CD4-positive, alpha-beta T cell treated with Interleukin-2 at 100 ng/mL for 4 hours (primary cell): Measurements from ENCODE around the gene SPC24.
"Not testable (repeated sequence)": the region's sequence is repeated elsewhere in the genome, so short reads cannot be mapped to it uniquely, and the experiment has no call there.

ENCODE experiments used
- DNase-seq: peaks from one replicate; pipeline ENCODE4 v3.0.0-alpha.2; 2020; ENCODE audit warnings: low spot score

Gene SPC24

DNA sequence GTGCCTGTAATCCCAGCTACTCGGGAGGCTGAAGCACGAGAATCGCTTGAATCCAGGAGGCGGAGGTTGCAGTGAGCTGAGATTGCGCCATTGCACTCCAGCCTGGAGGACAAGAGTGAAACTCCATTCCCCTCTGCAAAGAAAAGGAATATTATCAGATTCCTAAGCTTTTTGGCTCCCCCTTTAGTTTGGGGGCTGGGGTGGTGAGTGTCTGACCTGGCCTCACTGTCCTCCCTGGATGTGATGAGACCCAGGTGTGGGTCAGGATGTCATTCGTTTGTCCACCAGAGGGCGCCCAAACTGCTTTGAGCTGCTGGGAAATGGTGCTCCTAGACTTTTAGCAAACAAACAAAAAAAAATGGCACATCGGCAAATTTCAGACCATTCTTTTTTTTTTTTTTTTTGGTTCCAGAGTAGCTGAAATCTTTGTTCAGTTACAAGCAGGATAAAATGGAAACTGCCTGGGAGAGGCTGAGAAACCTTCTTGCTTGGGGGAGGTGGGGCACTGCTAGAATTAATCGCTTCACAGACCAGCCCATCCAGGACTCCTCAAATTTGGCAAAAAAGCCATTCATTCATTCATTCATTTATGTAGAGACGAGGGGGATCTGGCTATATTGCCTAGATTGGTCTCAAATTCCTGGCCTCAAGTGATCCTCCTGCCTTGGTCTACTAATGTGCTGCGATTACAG, 29.4 kb downstream of the SPC24 start:
- peak; percentile 79 for DNase-seq

GRCh38 chr19:11124157-11124556, 31.4 kb downstream of the SPC24 start:
- not testable (repeated sequence) for DNase-seq

DNA sequence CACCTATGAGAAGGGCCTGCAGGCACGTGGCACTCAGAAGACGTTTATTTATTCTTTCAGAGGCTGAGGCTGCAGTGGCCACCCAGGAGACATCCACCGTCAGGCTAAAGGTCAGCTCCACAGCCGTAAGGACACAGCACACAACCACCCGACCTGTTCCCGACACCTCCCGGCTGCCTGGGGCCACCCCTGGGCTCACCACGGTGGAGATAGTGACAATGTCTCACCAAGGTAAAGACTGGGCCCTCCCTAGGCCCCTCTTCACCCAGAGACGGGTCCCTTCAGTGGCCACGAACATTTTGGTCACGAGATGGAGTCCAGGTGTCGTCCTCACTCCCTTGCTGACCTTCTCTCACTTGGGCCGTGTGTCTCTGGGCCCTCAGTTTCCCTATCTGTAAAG, 32.5 kb downstream of the SPC24 start:
- DNase-seq = no peak

DNA sequence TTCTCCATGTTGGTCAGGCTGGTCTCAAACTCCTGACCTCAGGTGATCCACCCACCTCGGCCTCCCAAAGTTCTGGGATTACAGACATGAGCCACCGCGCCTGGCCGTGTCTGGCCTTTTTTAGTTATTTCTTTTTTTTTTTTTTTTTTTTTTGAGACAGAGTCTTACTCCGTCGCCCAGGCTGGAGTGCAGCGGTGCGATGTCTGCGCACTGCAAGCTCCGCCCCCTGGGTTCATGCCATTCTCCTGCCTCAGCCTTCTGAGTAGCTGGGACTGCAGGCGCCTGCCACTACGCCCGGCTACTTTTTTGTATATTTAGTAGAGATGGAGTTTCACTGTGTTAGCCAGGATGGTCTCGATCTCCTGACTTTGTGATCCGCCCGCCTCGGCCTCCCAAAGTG, 33.6 kb downstream of the SPC24 start:
- DNase-seq = not testable (repeated sequence)

DNA sequence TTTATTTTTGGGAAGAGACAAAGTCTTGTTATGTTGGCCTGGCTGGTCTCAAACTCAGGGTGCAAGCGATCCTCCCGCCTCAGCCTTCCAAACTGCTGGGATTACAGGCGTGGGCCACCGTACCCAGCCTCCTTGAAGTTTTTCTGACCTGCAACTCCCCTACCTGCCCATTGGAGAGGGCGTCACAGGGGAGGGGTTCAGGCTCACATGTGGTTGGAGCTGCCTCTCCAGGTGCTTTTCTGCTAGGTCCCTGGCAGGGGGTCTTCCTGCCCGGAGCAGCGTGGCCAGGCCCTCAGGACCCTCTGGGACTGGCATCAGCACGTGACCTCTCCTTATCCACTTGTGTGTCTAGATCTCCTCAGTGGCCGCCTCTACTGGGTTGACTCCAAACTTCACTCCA, 39.1 kb downstream of the SPC24 start:
- no peak for DNase-seq

DNA sequence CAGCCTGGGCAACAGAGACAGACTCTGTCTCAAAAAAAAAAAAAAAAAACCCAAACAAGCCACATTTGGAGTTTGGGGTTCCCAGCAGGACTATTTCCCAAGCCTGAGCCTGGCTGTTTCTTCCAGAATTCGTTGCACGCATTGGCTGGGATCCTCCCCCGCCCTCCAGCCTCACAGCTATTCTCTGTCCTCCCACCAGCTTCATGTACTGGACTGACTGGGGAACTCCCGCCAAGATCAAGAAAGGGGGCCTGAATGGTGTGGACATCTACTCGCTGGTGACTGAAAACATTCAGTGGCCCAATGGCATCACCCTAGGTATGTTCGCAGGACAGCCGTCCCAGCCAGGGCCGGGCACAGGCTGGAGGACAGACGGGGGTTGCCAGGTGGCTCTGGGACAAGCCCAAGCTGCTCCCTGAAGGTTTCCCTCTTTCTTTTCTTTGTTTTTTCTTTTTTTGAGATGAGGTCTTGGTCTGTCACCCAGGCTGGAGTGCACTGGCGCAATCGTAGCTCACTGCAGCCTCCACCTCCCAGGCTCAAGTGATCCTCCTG, 39.6 kb downstream of the SPC24 start:
- DNase-seq = no peak

DNA sequence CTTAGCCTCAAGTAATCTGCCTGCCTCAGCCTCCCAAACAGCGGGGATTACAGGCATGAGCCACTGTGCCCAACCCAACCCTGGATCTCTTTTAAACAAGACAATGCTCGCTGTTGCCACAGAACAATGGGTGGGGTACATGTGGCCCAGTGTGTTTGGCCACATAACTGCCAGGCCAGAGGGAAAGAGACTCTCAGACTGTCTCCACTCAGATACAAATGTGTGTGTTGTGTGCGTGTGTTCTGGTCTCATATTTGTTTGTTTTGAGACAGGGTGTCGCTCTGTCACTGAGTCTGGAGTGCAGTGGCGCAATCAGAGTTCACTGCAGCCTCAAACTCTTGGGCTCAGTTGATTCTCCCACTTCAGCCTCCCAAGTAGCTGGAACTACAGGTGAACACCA, 40.5 kb downstream of the SPC24 start:
- no peak for DNase-seq

GRCh38 chr19:11113140-11113708, 42.4 kb downstream of the SPC24 start:
- no peak for DNase-seq

DNA sequence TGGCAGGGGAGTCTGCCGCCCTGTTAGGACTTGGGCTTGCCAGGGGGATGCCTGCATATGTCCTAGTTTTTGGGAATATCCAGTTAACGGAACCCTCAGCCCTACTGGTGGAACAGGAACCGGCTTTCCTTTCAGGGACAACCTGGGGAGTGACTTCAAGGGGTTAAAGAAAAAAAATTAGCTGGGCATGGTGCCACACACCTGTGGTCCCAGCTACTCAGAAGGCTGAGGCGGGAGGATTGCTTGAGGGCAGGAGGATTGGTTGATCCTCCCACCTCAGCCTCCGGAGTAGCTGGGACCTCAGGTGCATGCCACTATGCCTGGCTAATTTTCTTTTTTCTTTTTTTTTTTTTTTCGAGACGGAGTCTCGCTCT, 43.8 kb downstream of the SPC24 start:
- no peak for DNase-seq

DNA sequence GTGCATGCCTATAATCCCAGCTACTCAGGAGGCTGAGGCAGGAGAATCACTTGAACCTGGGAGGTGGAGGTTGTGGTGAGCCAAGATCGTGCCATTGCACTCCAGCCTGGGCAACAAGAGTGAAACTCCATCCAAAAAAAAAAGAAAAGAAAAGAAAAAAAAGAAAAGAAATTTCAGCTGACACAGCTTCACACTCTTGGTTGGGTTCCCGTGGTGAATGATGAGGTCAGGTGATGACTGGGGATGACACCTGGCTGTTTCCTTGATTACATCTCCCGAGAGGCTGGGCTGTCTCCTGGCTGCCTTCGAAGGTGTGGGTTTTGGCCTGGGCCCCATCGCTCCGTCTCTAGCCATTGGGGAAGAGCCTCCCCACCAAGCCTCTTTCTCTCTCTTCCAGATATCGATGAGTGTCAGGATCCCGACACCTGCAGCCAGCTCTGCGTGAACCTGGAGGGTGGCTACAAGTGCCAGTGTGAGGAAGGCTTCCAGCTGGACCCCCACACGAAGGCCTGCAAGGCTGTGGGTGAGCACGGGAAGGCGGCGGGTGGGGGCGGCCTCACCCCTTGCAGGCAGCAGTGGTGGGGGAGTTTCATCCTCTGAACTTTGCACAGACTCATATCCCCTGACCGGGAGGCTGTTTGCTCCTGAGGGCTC, 44.3 kb downstream of the SPC24 start:
- no peak for DNase-seq

- DNase-seq = no peak
Observed at GRCh38 chr19:11108746-11109145, 46.8 kb downstream of the SPC24 start.

DNA sequence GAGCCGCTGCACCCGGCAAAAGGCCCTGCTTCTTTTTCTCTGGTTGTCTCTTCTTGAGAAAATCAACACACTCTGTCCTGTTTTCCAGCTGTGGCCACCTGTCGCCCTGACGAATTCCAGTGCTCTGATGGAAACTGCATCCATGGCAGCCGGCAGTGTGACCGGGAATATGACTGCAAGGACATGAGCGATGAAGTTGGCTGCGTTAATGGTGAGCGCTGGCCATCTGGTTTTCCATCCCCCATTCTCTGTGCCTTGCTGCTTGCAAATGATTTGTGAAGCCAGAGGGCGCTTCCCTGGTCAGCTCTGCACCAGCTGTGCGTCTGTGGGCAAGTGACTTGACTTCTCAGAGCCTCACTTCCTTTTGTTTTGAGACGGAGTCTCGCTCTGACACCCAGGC, 49.1 kb downstream of the SPC24 start:
- no peak for DNase-seq

GRCh38 chr19:11105014-11105636, 50.5 kb downstream of the SPC24 start:
- DNase-seq = no peak

DNA sequence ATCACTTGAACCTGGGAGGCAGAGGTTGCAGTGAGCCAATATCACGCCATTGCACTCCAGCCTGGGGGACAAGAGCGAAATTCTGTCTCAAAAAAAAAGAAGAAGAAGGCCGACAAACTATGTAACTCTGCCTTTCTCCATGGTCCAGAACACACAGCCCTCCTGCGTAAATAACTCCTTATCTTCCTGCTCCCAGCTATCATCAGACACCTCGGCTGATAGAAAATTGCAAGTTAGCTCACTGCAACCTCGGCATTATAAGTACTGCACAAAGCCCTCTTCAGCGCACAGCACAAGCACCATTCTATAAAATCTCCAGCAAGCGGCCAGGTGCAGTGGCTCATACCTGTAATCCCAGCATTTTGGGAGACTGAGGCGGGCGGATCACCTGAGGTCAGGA, 51.9 kb downstream of the SPC24 start:
- not testable (repeated sequence) for DNase-seq

DNA sequence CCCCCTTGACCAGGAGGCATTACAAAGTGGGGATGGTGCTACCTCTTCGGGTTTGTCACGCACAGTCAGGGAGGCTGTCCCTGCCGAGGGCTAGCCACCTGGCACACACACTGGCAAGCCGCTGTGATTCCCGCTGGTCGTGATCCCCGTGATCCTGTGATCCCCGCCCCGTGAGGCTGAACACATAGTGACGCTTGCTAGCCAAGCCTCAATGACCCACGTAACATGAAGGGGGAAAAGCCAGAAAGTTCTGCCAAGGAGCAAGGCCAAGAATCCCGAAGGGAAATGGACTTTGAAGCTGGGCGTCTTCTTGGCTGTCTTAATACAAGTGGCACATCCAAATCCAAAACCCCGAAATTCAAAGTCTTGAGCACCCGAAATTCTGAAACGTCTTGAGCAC, 52.6 kb downstream of the SPC24 start:
- no peak for DNase-seq

DNA sequence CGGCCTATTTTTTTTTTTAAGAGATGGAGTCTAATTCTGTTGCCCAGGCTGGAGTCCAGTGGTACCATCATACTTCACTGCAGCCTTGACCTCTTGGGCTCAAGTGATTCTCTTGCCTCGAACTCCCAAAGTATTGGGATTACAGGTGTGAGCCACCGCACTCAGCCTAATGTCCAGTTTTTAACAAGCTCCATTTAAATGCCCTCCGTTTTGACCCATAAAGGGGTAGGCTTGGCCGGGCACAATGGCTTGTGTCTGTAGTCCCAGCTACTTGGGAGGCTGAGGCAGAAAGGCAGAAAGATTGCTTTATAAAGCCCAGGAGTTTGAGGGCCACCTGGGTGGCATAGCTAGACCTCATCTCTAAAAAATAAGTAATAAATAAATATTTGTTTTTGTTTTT, 54.5 kb downstream of the SPC24 start:
- DNase-seq = no peak

DNA sequence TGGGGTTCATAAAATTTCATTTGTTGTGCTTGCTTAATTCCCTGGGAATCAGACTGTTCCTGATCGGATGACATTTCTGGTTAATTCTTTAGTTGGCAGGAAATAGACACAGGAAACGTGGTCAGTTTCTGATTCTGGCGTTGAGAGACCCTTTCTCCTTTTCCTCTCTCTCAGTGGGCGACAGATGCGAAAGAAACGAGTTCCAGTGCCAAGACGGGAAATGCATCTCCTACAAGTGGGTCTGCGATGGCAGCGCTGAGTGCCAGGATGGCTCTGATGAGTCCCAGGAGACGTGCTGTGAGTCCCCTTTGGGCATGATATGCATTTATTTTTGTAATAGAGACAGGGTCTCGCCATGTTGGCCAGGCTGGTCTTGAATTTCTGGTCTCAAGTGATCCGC, 55.5 kb downstream of the SPC24 start:
- DNase-seq = no peak

- no peak for DNase-seq
Observed at GRCh38 chr19:11098861-11099260, 56.7 kb downstream of the SPC24 start.

DNA sequence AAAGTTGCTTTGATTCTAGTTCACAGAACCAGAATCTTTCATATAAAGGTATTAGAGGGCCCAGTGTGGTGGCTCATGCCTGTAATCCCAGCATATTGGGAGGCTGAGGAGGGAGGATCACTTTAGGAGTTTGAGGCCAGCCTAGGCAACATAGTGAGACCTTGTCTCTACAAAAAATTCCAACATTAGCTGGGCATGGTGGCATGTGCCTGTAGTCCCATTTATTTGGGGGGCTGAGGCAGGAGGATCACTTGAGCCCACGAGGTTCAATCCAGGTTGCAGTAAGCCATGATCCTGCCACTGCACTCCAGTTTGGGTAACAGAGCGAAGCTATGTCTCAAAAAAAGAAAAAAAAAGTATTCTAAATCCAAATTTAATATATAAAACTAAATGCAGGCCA, 57.3 kb downstream of the SPC24 start:
- no peak for DNase-seq

DNA sequence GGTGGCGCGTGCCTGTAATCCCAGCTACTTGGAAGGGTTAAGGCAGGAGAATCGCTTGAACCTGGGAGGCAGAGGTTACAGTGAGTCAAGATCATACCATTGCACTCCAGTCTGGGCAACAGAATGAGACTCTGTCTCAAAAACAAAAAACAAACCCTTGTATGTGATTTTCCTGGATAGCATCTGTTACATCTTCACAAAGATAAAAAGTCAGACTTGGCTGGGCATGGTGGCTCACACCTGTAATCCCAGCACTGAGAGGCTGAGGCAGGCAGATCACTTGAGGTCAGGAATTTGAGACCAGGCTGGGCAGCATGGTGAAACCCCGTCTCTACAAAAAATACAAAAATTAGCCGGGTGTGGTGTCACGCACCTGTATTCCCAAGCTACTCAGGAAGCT, 58.2 kb downstream of the SPC24 start:
- DNase-seq = not testable (repeated sequence)

GRCh38 chr19:11096210-11096841, 59.3 kb downstream of the SPC24 start:
- peak; percentile 64 for DNase-seq
